Left ventricle myocardium superior (tissue), 1 donor: ENCODE measurements around the gene SPATA19. TPM values are rescaled to one million over a fixed set of nuclear protein-coding genes. Genes with fewer than 3 reads are reported as not detected.

Experiments used
- ATAC-seq: fragments of 200-7000 bp; cut with Tn5 transposase; one replicate; pipeline ENCODE4 v1.9.1; 2020; ENCODE audit warnings: mild to moderate bottlenecking, moderate library complexity
- DNase-seq: peaks from one replicate; pipeline ENCODE4 v3.0.0-alpha.2; 2020
- intact Hi-C: fragments of 100-400 bp; cut with micrococcal nuclease; formaldehyde crosslinking; loops from one replicate; pipeline ENCODE4 v1.11.0; 2022
- total RNA-seq: library from RNA; stranded (reverse); fragmentation: NEBNext Ultra II Directional; extraction: Animal tissue kit (Norgen Biotek cat#: 25700); gene quantifications from one replicate; pipeline ENCODE4 v1.2.1, GENCODE V29; 2021
- donor health status: DM: no; HTN: yes; CAD: no; lungs with severe emphysema.

SPATA19 gene
- total RNA-seq, 1 donor from 2014 or later, result not detected

- intact Hi-C loops, result no loop called here
- ATAC-seq (no peak), DNase-seq (no peak)
Measured at GRCh38 chr11:133797554-133797953, 47.8 kb downstream of the SPATA19 start.

DNA sequence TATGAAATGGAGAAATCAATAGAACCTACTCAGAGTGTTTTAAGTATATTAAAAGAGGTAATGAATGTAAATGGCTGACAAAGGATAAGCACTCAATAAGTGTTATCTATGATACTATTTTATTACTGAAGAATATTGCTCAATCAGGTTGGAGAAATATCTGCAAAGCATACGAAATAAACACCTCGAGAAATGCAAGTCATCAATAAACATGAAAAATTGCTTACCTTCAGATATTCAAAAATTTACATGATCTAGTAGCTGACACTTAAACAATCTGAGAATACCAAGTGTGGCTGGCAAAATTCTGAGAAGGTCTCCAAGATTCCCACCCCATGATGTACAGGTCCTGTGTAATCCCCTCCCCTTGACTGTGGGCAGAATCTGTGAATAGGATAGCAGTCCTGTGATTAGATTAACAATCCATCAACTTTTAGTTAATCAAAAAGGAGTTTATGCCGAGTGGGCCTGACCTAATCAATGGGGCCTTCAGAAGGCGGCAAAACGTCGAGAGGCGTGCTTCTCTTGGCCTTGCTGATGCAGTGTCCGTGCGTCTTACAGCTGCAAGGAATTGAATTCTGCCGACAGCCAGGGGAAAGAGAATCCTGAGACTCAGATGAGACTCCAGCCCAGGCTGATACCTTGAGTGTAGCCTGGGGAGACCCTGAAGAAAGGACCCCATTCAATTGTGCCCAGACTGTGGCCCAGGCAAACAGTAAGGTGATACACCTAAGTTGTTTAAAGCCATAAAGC, 49.1 kb downstream of the SPATA19 start:
- intact Hi-C loops, result no loop called here

DNA sequence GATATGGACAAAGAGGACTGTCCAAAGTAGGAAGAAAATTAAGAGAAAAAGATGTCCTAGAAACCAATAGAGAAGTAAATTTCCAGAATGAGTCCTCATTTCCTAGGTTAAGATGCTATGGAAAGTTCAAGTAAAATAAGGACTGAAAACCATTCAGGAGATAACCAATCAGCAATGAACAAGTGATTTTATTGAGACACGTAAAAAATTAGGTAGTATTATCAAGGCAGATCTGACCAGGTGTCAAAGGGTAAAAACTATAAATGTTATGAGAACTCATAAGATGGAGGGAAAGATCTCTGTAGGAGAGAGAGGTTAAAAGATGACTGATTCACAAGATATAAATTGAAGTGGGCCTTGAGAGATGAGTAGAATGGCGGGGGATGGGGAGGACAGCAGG, 50.2 kb downstream of the SPATA19 start:
- ATAC-seq (no peak), DNase-seq (no peak)
- intact Hi-C loops, result no loop called here

More for the DNA sequence above, 49.1 kb downstream of the SPATA19 start:
- ATAC-seq (no peak), DNase-seq (no peak)

GRCh38 chr11:133794205-133794604, 51.1 kb downstream of the SPATA19 start:
- intact Hi-C loops, result no loop called here
- no peak for ATAC-seq
- no peak for DNase-seq

- no peak for ATAC-seq
- no peak for DNase-seq
- intact Hi-C loops, result no loop called here
Measured at GRCh38 chr11:133793271-133794035, 51.9 kb downstream of the SPATA19 start.

DNA sequence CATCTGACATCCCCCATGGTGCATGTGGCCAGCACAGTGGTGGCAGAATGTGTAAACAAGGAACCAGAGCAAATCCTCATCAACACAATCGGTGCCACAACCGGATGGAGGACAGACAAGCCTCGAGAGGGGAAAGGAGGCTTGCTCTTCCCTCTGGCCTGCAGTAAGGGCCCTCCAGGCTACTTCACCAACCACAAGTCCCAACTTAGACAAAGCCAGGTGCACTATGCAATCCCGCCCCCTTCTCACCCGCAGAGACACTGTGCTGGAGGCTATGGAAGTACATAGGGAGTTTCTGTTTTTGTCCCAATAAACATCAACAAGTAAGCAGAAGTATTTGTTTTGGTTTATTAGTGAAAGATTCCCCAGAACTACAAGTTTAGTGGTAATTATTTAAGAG, 54.3 kb downstream of the SPATA19 start:
- intact Hi-C loops, result no loop called here
- no peak for DNase-seq
- ATAC-seq, result no peak

Other genes starting within 250 kb of the SPATA19 start
- 34.5 TPM for gene IGSF9B, start 111.5 kb upstream of the SPATA19 start, total RNA-seq
- 18.3 TPM for gene JAM3, start 223.6 kb upstream of the SPATA19 start, total RNA-seq